C4-2B (cell line): ENCODE data around the gene HERC3.

Source experiments
- ZFX ChIP-seq: fragments of 450-650 bp; IDR thresholded peaks from 2 replicates; pipeline ENCODE4 v1.6.1; 2017
- TF ChIP-seq, protein P1 (sequence below): fragments of 450-650 bp; conservative IDR thresholded peaks from 2 replicates; pipeline ENCODE4 v1.5.1; 2017; ENCODE audit warnings: mild to moderate bottlenecking

DNA sequence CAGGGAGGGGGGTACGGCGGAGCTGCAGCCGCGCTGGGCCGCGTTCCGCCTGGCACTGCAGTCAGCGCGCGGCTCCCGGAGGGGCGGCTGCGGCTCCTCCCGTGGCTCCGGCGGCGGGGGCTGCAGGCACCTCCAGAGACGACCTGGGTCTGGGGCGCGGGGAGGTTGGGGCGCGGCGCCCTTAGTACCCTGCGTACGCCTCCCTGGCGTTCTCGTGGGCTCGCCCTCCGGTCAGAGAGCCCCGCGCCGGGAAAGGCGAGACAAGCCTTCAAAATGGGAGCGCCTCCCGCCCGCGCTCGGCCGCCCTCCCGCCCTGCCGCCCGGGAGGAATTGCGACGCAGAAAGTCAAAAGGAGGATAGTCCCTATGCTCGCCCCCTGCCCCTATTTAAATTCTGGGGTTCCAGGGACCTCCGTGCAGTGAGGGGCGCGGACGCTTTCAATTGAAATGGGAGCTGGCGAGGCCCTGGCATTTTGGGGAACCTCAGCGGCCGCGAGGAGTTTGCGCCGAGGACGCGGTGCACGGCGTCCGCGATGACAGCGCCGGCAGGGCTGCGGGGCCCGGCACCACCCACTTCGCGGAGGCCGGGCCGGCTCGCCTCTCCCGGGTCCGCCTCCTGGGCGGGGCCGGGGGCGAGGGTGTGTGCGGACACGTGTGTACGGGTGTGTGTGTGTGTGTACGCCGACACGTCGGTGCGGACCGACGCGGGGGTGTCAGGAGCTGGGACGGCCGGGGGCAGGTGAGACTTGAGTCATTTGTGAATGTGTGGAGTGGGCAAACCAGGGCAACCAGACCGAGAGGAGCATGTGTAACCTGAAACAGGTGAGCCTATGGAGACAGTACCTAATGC is 544 bp downstream of the HERC3 start:
- TF ChIP-seq, protein P1, sequence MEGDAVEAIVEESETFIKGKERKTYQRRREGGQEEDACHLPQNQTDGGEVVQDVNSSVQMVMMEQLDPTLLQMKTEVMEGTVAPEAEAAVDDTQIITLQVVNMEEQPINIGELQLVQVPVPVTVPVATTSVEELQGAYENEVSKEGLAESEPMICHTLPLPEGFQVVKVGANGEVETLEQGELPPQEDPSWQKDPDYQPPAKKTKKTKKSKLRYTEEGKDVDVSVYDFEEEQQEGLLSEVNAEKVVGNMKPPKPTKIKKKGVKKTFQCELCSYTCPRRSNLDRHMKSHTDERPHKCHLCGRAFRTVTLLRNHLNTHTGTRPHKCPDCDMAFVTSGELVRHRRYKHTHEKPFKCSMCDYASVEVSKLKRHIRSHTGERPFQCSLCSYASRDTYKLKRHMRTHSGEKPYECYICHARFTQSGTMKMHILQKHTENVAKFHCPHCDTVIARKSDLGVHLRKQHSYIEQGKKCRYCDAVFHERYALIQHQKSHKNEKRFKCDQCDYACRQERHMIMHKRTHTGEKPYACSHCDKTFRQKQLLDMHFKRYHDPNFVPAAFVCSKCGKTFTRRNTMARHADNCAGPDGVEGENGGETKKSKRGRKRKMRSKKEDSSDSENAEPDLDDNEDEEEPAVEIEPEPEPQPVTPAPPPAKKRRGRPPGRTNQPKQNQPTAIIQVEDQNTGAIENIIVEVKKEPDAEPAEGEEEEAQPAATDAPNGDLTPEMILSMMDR: no peak
- no peak for TF ChIP-seq ZFX
